HCT116 (cell line): ENCODE measurements around the gene KDM3B. TPM values are rescaled to one million over a fixed set of nuclear protein-coding genes. Genes with fewer than 3 reads are reported as not detected.

Experiments used
- ATAC-seq: fragments of 200-7000 bp; cut with Tn5 transposase; 2 replicates; pipeline ENCODE4 v1.9.1; 2020; ENCODE audit warnings: mild to moderate bottlenecking, moderate library complexity
- BruUV-seq: library from RNA; stranded (reverse); fragments of 400-500 nt; replicated peaks from 2 replicates; lab custom pipeline; 2021; lab: Mats Ljungman, UMichigan
- CTCF ChIA-PET: fragments of 300-600 bp; sonication (Branson Sonifier 250); formaldehyde crosslinking; loops from one replicate; lab custom pipeline; 2021; ENCODE audit warnings: antibody characterized with exemption; lab: Charles Lee
- POLR2A ChIA-PET: fragments of 300-600, 350-600 bp; sonication (Branson Sonifier 250); formaldehyde crosslinking; loops from one replicate; lab custom pipeline; 2021; ENCODE audit warnings: antibody characterized with exemption; lab: Charles Lee
- RAD21 ChIA-PET, 2 experiments: fragments of 300-600 bp; sonication (Branson Sonifier 250); formaldehyde crosslinking; loops; one replicate each; lab custom pipeline; 2023; ENCODE audit warnings: low total read pairs in 2 of 2; ENCODE audit not compliant: uncharacterized antibody in 2 of 2, unreplicated experiment in 2 of 2, low non-redundant PET in 1 of 2; lab: Charles Lee
- DNase-seq: peaks from one replicate; pipeline ENCODE4 v3.0.0-alpha.2; 2010; ENCODE audit warnings: low read depth, low spot score
- H2AFZ ChIP-seq: fragments of 200-600 bp; shearing (Covaris generic), sonication (generic); 2 replicates; pipeline ENCODE4 v1.6.1; 2017; ENCODE audit warnings: low read depth, mixed run types, mixed read lengths, antibody characterized with exemption, low read length; ENCODE audit not compliant: poor library complexity, severe bottlenecking
- H3K27ac ChIP-seq: 2 replicates; pipeline ENCODE4 v1.5.1; 2012; ENCODE audit warnings: low read depth, low read length
- H3K27me3 ChIP-seq: fragments of 200-600 bp; sonication (generic); 2 replicates; pipeline ENCODE4 v1.6.1; 2016; ENCODE audit warnings: mixed run types, low read length, mixed read lengths; ENCODE audit not compliant: insufficient read depth
- H3K36me3 ChIP-seq, 2 experiments: fragments of 200-500 bp in 1 of 2; fragments of 200-600 bp in 1 of 2; sonication (Bioruptor generic) in 1 of 2; sonication (generic) in 1 of 2; 2 replicates each; pipeline versions ENCODE4 v1.5.1 to v1.6.1; 2014 to 2016; ENCODE audit warnings: low read length in 2 of 2, inconsistent platforms in 1 of 2, mixed read lengths in 1 of 2, mixed run types in 1 of 2; ENCODE audit not compliant: insufficient read depth in 2 of 2, control insufficient read depth in 1 of 2
- H3K4me1 ChIP-seq, 2 experiments: fragments of 200-600 bp in 1 of 2; sonication (generic) in 1 of 2; 2 replicates each; pipeline versions ENCODE4 v1.5.1 to v1.6.1; 2012 to 2017; ENCODE audit warnings: low read length in 2 of 2, inconsistent platforms in 1 of 2, mild to moderate bottlenecking in 1 of 2, mixed read lengths in 1 of 2, mixed run types in 1 of 2, moderate library complexity in 1 of 2; ENCODE audit not compliant: insufficient read depth in 2 of 2, control insufficient read depth in 1 of 2
- H3K4me2 ChIP-seq: fragments of 200-600 bp; sonication (generic); 2 replicates; pipeline ENCODE4 v1.6.1; 2017; ENCODE audit warnings: mixed run types, low read length, mixed read lengths
- H3K4me3 ChIP-seq, 2 experiments: fragments of 200-600 bp in 1 of 2; sonication (generic) in 1 of 2; replicated peaks in 1 of 2; 2 replicates each; pipeline ENCODE4 v1.5.1; 2011 to 2016; ENCODE audit warnings: low read length in 2 of 2, control low read depth in 1 of 2, low read depth in 1 of 2, mild to moderate bottlenecking in 1 of 2, mixed read lengths in 1 of 2, mixed run types in 1 of 2
- H3K79me2 ChIP-seq: fragments of 200-600 bp; sonication (generic); 2 replicates; pipeline ENCODE4 v1.6.1; 2017; ENCODE audit warnings: mild to moderate bottlenecking, mixed run types, low read length, moderate library complexity, mixed read lengths; ENCODE audit not compliant: insufficient read depth
- H3K9ac ChIP-seq: fragments of 200-600 bp; sonication (generic); 2 replicates; pipeline ENCODE4 v1.6.1; 2016; ENCODE audit warnings: low read length, mixed read lengths
- H3K9me2 ChIP-seq: fragments of 200-600 bp; sonication (generic), shearing (Covaris generic); 2 replicates; pipeline ENCODE4 v1.6.1; 2017; ENCODE audit warnings: mixed run types, mild to moderate bottlenecking, moderate library complexity; ENCODE audit not compliant: insufficient read depth
- H3K9me3 ChIP-seq, 2 experiments: fragments of 200-500 bp in 1 of 2; fragments of 200-600 bp in 1 of 2; sonication (Bioruptor generic) in 1 of 2; sonication (generic) in 1 of 2; 2 replicates each; pipeline ENCODE4 v1.6.1; 2014 to 2017; ENCODE audit warnings: low read length in 2 of 2, mixed read lengths in 2 of 2, inconsistent platforms in 1 of 2, low read depth in 1 of 2, mild to moderate bottlenecking in 1 of 2, mixed run types in 1 of 2, moderate library complexity in 1 of 2; ENCODE audit not compliant: control insufficient read depth in 1 of 2, insufficient read depth in 1 of 2
- H4K20me1 ChIP-seq: fragments of 200-600 bp; sonication (generic), shearing (Covaris generic); 2 replicates; pipeline ENCODE4 v1.6.1; 2017; ENCODE audit warnings: mixed run types, mild to moderate bottlenecking, moderate library complexity; ENCODE audit not compliant: insufficient read depth
- CBX3 ChIP-seq: IDR thresholded peaks from 2 replicates; pipeline ENCODE4 v1.6.1; 2012; ENCODE audit warnings: low read depth
- CEBPB ChIP-seq: IDR thresholded peaks from 2 replicates; pipeline ENCODE4 v1.6.1; 2012; ENCODE audit warnings: low read depth
- EGR1 ChIP-seq: IDR thresholded peaks from 2 replicates; pipeline ENCODE4 v1.6.1; 2012; ENCODE audit warnings: low read depth
- ELF1 ChIP-seq: IDR thresholded peaks from 2 replicates; pipeline ENCODE4 v1.6.1; 2012; ENCODE audit warnings: low read depth, borderline replicate concordance
- EZH2 ChIP-seq: fragments of 200-600 bp; sonication (generic); IDR thresholded peaks from 2 replicates; pipeline ENCODE4 v1.6.1; 2017; ENCODE audit warnings: antibody characterized with exemption, mixed run types
- EZH2phosphoT487 ChIP-seq: fragments of 200-600 bp; IDR thresholded peaks from 2 replicates; pipeline ENCODE4 v1.6.1; 2018; ENCODE audit warnings: antibody characterized with exemption, borderline replicate concordance
- POLR2A ChIP-seq: IDR thresholded peaks from 2 replicates; pipeline ENCODE4 v1.7.0; 2011; ENCODE audit warnings: borderline replicate concordance; ENCODE audit not compliant: insufficient read depth, insufficient read length; ENCODE audit errors: extremely low read depth
- POLR2AphosphoS5 ChIP-seq: IDR thresholded peaks from 2 replicates; pipeline ENCODE4 v1.6.1; 2011; ENCODE audit warnings: mild to moderate bottlenecking, low read depth, low read length, moderate library complexity
- RAD21 ChIP-seq: IDR thresholded peaks from 2 replicates; pipeline ENCODE4 v1.6.1; 2012; ENCODE audit warnings: low read depth, mild to moderate bottlenecking
- SIN3A ChIP-seq: IDR thresholded peaks from 2 replicates; pipeline ENCODE4 v1.6.1; 2012; ENCODE audit warnings: low read depth
- SP1 ChIP-seq: IDR thresholded peaks from 2 replicates; pipeline ENCODE4 v1.6.1; 2012; ENCODE audit warnings: low read depth
- SRF ChIP-seq: IDR thresholded peaks from 2 replicates; pipeline ENCODE4 v1.6.1; 2012; ENCODE audit warnings: low read depth
- TCF7L2 ChIP-seq: IDR thresholded peaks from 2 replicates; pipeline ENCODE4 v1.7.0; 2011; ENCODE audit warnings: borderline replicate concordance, inconsistent platforms; ENCODE audit not compliant: insufficient read depth, insufficient read length; ENCODE audit errors: extremely low read depth
- ZNF274 ChIP-seq: fragments of 200-500 bp; sonication (Bioruptor generic); IDR thresholded peaks from 2 replicates; pipeline ENCODE4 v1.6.1; 2014; ENCODE audit warnings: mild to moderate bottlenecking, low read depth, low read length, inconsistent platforms
- intact Hi-C: fragments of 100-400 bp; cut with micrococcal nuclease; formaldehyde crosslinking; loops from 2 replicates; pipeline ENCODE4 v1.10.0; 2022
- total RNA-seq: library from RNA; stranded (reverse); gene quantifications from one replicate; pipeline ENCODE4 v1.2.1, GENCODE V29; 2021; ENCODE audit not compliant: unreplicated experiment
- TF ChIP-seq, protein P1 (sequence below): IDR thresholded peaks from 2 replicates; pipeline ENCODE4 v1.6.1; 2012
- TF ChIP-seq, protein P2 (sequence below): IDR thresholded peaks from 2 replicates; pipeline ENCODE4 v1.6.1; 2012
- TF ChIP-seq, protein P3 (sequence below): IDR thresholded peaks from 2 replicates; pipeline ENCODE4 v1.6.1; 2012; ENCODE audit warnings: low read depth
- TF ChIP-seq, protein P4 (sequence below), 3 experiments: fragments of 200-600 bp in 1 of 3; sonication (generic) in 1 of 3; IDR thresholded peaks in 2 of 3; conservative IDR thresholded peaks in 1 of 3; 2 replicates each; pipeline ENCODE4 v1.5.1; 2012 to 2017; ENCODE audit warnings: low read depth in 2 of 3, low read length in 2 of 3, antibody characterized with exemption in 1 of 3, borderline replicate concordance in 1 of 3, control low read depth in 1 of 3, mild to moderate bottlenecking in 1 of 3, mixed read lengths in 1 of 3, mixed run types in 1 of 3, moderate library complexity in 1 of 3; ENCODE audit not compliant: insufficient read depth in 1 of 3

Gene KDM3B
- total RNA-seq, 1 experiment from 2014 or later, result 65.1 TPM

DNA sequence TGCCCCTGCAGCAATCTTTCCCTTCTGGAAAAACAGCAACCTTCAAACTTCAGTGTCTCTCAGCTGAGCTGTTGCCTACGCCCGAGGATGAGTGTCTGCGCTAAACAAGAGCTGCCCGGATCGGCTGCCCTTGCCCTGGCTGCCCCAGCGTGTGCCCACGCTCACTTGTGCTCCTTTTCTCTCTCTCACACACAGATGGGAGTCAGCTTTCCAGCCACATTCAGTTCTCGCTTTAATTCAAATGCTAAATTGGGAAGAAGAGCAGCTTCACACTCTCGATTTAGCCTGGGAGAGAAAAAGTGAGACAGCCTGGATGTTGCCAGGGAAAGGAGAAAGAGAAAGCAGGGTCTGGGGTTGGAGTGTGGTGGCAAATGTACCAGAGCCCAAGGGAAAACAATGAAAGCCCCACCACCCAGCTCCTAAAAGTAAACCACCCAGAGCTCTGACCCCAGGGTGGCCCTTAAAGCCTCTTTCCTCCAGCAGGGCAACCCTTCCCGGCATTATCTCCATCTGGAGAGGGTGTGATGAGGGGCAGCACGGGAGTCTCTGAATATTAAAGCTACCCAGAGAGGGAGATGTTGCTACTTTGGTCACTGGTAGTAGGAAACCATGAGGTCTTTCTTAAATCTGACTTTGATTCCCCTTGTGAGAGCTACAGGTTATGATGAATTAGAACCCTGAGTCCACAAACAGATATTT is 102.9 kb downstream of the KDM3B start:
- no peak overlapping the region for H3K27ac ChIP-seq
- no peak overlapping the region for H2AFZ ChIP-seq
- H3K36me3 ChIP-seq, result no peaks in the 10 kb centered on the region
- H3K27me3 ChIP-seq, result no peaks in the 10 kb centered on the region
- intact Hi-C loops, result loop anchor here (10.0 kb wide), 1 partner anchor 809 kb away; no protein-coding TSS in a partner anchor
- ATAC-seq (no peak), DNase-seq (no peak)
- CTCF ChIA-PET, result interaction anchor here (1.3 to 1.9 kb wide), 2 partner anchors 9 to 48 kb away, joined by 4 to 7 read pairs; no protein-coding TSS in a partner anchor
- H4K20me1 ChIP-seq, result no peaks in the 10 kb centered on the region
- H3K9me3 ChIP-seq, result no peaks in the 10 kb centered on the region
- RAD21 ChIA-PET, result no interaction called here
- H3K9me2 ChIP-seq, result no peaks in the 10 kb centered on the region
- POLR2A ChIA-PET, result interaction anchor here (1.1 kb wide), 1 partner anchor 8 kb away, joined by 3 read pairs; no protein-coding TSS in a partner anchor
- no peak for TF ChIP-seq EZH2
- TF ChIP-seq TCF7L2, result no peak
- no peak for TF ChIP-seq ELF1
- TF ChIP-seq CEBPB, result no peak
- TF ChIP-seq, protein P1, sequence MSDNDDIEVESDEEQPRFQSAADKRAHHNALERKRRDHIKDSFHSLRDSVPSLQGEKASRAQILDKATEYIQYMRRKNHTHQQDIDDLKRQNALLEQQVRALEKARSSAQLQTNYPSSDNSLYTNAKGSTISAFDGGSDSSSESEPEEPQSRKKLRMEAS, result no peak
- no peak for TF ChIP-seq SP1
- TF ChIP-seq EZH2phosphoT487, result no peak
- TF ChIP-seq, protein P2, sequence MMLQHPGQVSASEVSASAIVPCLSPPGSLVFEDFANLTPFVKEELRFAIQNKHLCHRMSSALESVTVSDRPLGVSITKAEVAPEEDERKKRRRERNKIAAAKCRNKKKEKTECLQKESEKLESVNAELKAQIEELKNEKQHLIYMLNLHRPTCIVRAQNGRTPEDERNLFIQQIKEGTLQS, result no peak
- no peak for TF ChIP-seq POLR2AphosphoS5
- TF ChIP-seq CBX3, result no peak
- TF ChIP-seq POLR2A, result no peak
- no peak for TF ChIP-seq ZNF274
- no peak for TF ChIP-seq RAD21
- TF ChIP-seq SRF, result no peak
- TF ChIP-seq, protein P3, sequence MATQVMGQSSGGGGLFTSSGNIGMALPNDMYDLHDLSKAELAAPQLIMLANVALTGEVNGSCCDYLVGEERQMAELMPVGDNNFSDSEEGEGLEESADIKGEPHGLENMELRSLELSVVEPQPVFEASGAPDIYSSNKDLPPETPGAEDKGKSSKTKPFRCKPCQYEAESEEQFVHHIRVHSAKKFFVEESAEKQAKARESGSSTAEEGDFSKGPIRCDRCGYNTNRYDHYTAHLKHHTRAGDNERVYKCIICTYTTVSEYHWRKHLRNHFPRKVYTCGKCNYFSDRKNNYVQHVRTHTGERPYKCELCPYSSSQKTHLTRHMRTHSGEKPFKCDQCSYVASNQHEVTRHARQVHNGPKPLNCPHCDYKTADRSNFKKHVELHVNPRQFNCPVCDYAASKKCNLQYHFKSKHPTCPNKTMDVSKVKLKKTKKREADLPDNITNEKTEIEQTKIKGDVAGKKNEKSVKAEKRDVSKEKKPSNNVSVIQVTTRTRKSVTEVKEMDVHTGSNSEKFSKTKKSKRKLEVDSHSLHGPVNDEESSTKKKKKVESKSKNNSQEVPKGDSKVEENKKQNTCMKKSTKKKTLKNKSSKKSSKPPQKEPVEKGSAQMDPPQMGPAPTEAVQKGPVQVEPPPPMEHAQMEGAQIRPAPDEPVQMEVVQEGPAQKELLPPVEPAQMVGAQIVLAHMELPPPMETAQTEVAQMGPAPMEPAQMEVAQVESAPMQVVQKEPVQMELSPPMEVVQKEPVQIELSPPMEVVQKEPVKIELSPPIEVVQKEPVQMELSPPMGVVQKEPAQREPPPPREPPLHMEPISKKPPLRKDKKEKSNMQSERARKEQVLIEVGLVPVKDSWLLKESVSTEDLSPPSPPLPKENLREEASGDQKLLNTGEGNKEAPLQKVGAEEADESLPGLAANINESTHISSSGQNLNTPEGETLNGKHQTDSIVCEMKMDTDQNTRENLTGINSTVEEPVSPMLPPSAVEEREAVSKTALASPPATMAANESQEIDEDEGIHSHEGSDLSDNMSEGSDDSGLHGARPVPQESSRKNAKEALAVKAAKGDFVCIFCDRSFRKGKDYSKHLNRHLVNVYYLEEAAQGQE, result no peak
- no peak for TF ChIP-seq EGR1
- no peak for TF ChIP-seq SIN3A
- TF ChIP-seq, protein P4, sequence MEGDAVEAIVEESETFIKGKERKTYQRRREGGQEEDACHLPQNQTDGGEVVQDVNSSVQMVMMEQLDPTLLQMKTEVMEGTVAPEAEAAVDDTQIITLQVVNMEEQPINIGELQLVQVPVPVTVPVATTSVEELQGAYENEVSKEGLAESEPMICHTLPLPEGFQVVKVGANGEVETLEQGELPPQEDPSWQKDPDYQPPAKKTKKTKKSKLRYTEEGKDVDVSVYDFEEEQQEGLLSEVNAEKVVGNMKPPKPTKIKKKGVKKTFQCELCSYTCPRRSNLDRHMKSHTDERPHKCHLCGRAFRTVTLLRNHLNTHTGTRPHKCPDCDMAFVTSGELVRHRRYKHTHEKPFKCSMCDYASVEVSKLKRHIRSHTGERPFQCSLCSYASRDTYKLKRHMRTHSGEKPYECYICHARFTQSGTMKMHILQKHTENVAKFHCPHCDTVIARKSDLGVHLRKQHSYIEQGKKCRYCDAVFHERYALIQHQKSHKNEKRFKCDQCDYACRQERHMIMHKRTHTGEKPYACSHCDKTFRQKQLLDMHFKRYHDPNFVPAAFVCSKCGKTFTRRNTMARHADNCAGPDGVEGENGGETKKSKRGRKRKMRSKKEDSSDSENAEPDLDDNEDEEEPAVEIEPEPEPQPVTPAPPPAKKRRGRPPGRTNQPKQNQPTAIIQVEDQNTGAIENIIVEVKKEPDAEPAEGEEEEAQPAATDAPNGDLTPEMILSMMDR (IDR thresholded peaks at IDR 0.05 in 2 of 3, conservative IDR thresholded peaks at IDR 0.05 in 1 of 3; ENCODE audit: borderline replicate concordance in 1 of 3, insufficient read depth in 1 of 3, low read depth in 2 of 3, low read length in 2 of 3), result no peak
- H3K4me1 ChIP-seq, result peaks cover 0 to under 1% of the 10 kb centered on the region in 2 experiments; a peak in 2 of 4 replicates
- no TSS peak for BruUV-seq
- H3K4me3 ChIP-seq, result no peak overlapping the region
- H3K4me2 ChIP-seq, result no peak overlapping the region
- H3K9ac ChIP-seq, result no peak overlapping the region
- no peaks in the 10 kb centered on the region for H3K79me2 ChIP-seq
